HepG2 (cell line): ENCODE measurements around the gene MED1. TPM values are rescaled to one million over a fixed set of nuclear protein-coding genes. Genes with fewer than 3 reads are reported as not detected.

Source experiments
- PHF21A ChIP-seq: sonication (generic); formaldehyde crosslinking; IDR thresholded peaks from 2 replicates; pipeline ENCODE4 v1.5.0; 2020; ENCODE audit warnings: mild to moderate bottlenecking, missing genetic modification reagents
- ZFX ChIP-seq: sonication (generic); formaldehyde crosslinking; IDR thresholded peaks from 2 replicates; pipeline ENCODE4 v1.4.0; 2020; ENCODE audit warnings: mild to moderate bottlenecking, low read depth, missing genetic modification reagents, moderate library complexity
- ZNF331 ChIP-seq: sonication (generic); formaldehyde crosslinking; IDR thresholded peaks from 2 replicates; pipeline ENCODE4 v1.4.0; 2020; ENCODE audit warnings: missing genetic modification reagents
- ZNF776 ChIP-seq: sonication (generic); formaldehyde crosslinking; IDR thresholded peaks from 2 replicates; pipeline ENCODE4 v1.4.0; 2020; ENCODE audit warnings: mild to moderate bottlenecking, missing genetic modification reagents
- polyA plus RNA-seq, 8 experiments: library from polyadenylated mRNA; depleted of rRNA in 3 of 8; stranded (reverse) in 7 of 8; unstranded in 1 of 8; fragments of >200 nt; fragmentation: Illumina TruSeq in 4 of 8; extraction: Trizol in 4 of 8; gene quantifications; 2 replicates each; pipeline versions ENCODE4 v1.2.1 to v1.2.3, GENCODE V29; 2011 to 2016; ENCODE audit warnings: low read depth in 4 of 8, missing spikeins in 1 of 8, mixed read lengths in 1 of 8; ENCODE audit not compliant: insufficient read depth in 1 of 8
- total RNA-seq, 5 experiments: library from RNA; depleted of rRNA; stranded (reverse); fragments of >200 nt; fragmentation: Illumina TruSeq; extraction: Trizol; gene quantifications; 2 replicates each; pipeline ENCODE4 v1.2.3, GENCODE V29; 2016; ENCODE audit warnings: low read depth in 1 of 5
- TF ChIP-seq, protein P1 (sequence below): IDR thresholded peaks from 2 replicates; pipeline ENCODE4 v1.4.0; 2020; ENCODE audit warnings: mild to moderate bottlenecking, missing genetic modification reagents
- TF ChIP-seq, protein P2 (sequence below): sonication (generic); formaldehyde crosslinking; IDR thresholded peaks from 2 replicates; pipeline ENCODE4 v1.4.0; 2020; ENCODE audit warnings: missing genetic modification reagents
- TF ChIP-seq, protein P3 (sequence below): sonication (generic); formaldehyde crosslinking; IDR thresholded peaks from 2 replicates; pipeline ENCODE4 v1.4.0; 2020; ENCODE audit warnings: mild to moderate bottlenecking, missing genetic modification reagents
- TF ChIP-seq, protein P4 (sequence below): sonication (generic); formaldehyde crosslinking; IDR thresholded peaks from 2 replicates; pipeline ENCODE4 v1.4.0; 2020; ENCODE audit warnings: missing genetic modification reagents, mild to moderate bottlenecking, borderline replicate concordance
- TF ChIP-seq, protein P5 (sequence below): sonication (generic); formaldehyde crosslinking; IDR thresholded peaks from 2 replicates; pipeline ENCODE4 v1.4.0; 2020; ENCODE audit warnings: mild to moderate bottlenecking, missing genetic modification reagents
- TF ChIP-seq, protein P6 (sequence below): sonication (generic); formaldehyde crosslinking; conservative IDR thresholded peaks from 2 replicates; pipeline ENCODE4 v1.8.0; 2022; ENCODE audit warnings: missing genetic modification reagents

MED1 gene
- total and polyA plus RNA-seq, 2 of the 13 experiments (the other 11 are each of a cell fraction or from before 2014, with no cell fraction given) = 37.5 to 40.1 TPM

DNA sequence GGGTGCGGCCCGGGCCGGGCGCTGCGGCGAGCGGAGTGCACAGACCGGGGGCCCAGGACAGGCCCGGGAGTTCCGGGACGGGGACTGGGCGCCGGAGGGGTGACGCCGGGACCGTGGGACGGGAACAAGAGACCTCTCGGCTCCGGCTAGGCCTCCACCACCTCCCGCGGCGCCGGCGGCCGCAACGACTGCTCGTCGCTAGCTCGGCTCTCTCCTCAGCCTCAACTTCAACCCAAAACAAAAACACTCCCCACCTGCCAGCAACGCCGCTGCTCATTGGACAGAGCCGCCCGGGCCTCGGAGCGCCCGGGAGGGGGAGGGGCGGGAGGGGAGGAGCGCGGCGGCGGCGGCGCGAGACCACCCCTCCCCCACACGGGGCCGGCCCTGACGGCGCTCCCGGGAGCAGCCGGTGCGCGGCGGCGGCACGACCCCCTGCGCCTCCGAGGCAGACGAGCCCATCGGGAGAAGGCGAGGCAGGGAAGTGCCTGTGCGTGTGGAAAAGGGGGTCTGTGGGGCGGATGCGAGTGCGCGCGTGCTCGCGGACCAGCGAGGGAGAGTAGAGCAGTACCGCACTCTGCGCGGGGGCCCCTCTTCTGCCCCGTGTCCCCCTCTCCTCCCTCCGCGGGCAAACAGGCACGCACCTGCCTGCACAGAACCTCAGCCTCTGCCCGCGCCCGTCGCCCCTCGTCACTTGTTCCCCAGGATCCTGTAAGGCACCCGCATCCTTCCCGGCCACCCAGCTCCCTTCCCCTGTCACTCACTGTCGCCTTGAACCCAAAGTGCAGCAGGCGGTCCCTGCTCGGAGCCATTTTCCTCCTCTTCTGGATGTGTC, 49.4 kb downstream of the MED1 start, which contains the start of gene FBXL20 (continued):
- TF ChIP-seq, protein P1, sequence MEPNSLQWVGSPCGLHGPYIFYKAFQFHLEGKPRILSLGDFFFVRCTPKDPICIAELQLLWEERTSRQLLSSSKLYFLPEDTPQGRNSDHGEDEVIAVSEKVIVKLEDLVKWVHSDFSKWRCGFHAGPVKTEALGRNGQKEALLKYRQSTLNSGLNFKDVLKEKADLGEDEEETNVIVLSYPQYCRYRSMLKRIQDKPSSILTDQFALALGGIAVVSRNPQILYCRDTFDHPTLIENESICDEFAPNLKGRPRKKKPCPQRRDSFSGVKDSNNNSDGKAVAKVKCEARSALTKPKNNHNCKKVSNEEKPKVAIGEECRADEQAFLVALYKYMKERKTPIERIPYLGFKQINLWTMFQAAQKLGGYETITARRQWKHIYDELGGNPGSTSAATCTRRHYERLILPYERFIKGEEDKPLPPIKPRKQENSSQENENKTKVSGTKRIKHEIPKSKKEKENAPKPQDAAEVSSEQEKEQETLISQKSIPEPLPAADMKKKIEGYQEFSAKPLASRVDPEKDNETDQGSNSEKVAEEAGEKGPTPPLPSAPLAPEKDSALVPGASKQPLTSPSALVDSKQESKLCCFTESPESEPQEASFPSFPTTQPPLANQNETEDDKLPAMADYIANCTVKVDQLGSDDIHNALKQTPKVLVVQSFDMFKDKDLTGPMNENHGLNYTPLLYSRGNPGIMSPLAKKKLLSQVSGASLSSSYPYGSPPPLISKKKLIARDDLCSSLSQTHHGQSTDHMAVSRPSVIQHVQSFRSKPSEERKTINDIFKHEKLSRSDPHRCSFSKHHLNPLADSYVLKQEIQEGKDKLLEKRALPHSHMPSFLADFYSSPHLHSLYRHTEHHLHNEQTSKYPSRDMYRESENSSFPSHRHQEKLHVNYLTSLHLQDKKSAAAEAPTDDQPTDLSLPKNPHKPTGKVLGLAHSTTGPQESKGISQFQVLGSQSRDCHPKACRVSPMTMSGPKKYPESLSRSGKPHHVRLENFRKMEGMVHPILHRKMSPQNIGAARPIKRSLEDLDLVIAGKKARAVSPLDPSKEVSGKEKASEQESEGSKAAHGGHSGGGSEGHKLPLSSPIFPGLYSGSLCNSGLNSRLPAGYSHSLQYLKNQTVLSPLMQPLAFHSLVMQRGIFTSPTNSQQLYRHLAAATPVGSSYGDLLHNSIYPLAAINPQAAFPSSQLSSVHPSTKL (CRISPR knock-in tag) = peak; percentile 35; the same call in 1 of the 2 replicates
- peak; percentile 39; the same call in 1 of the 2 replicates for TF ChIP-seq ZNF776 (CRISPR knock-in tag)
- TF ChIP-seq PHF21A (CRISPR knock-in tag) = no peak
- TF ChIP-seq ZNF331 (CRISPR knock-in tag) = peak; percentile 47; the same call in 1 of the 2 replicates
- TF ChIP-seq ZFX (CRISPR knock-in tag) = peak; percentile 96
- TF ChIP-seq, protein P2, sequence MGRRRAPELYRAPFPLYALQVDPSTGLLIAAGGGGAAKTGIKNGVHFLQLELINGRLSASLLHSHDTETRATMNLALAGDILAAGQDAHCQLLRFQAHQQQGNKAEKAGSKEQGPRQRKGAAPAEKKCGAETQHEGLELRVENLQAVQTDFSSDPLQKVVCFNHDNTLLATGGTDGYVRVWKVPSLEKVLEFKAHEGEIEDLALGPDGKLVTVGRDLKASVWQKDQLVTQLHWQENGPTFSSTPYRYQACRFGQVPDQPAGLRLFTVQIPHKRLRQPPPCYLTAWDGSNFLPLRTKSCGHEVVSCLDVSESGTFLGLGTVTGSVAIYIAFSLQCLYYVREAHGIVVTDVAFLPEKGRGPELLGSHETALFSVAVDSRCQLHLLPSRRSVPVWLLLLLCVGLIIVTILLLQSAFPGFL = no peak
- TF ChIP-seq, protein P3, sequence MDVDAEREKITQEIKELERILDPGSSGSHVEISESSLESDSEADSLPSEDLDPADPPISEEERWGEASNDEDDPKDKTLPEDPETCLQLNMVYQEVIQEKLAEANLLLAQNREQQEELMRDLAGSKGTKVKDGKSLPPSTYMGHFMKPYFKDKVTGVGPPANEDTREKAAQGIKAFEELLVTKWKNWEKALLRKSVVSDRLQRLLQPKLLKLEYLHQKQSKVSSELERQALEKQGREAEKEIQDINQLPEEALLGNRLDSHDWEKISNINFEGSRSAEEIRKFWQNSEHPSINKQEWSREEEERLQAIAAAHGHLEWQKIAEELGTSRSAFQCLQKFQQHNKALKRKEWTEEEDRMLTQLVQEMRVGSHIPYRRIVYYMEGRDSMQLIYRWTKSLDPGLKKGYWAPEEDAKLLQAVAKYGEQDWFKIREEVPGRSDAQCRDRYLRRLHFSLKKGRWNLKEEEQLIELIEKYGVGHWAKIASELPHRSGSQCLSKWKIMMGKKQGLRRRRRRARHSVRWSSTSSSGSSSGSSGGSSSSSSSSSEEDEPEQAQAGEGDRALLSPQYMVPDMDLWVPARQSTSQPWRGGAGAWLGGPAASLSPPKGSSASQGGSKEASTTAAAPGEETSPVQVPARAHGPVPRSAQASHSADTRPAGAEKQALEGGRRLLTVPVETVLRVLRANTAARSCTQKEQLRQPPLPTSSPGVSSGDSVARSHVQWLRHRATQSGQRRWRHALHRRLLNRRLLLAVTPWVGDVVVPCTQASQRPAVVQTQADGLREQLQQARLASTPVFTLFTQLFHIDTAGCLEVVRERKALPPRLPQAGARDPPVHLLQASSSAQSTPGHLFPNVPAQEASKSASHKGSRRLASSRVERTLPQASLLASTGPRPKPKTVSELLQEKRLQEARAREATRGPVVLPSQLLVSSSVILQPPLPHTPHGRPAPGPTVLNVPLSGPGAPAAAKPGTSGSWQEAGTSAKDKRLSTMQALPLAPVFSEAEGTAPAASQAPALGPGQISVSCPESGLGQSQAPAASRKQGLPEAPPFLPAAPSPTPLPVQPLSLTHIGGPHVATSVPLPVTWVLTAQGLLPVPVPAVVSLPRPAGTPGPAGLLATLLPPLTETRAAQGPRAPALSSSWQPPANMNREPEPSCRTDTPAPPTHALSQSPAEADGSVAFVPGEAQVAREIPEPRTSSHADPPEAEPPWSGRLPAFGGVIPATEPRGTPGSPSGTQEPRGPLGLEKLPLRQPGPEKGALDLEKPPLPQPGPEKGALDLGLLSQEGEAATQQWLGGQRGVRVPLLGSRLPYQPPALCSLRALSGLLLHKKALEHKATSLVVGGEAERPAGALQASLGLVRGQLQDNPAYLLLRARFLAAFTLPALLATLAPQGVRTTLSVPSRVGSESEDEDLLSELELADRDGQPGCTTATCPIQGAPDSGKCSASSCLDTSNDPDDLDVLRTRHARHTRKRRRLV = no peak
- TF ChIP-seq, protein P4, sequence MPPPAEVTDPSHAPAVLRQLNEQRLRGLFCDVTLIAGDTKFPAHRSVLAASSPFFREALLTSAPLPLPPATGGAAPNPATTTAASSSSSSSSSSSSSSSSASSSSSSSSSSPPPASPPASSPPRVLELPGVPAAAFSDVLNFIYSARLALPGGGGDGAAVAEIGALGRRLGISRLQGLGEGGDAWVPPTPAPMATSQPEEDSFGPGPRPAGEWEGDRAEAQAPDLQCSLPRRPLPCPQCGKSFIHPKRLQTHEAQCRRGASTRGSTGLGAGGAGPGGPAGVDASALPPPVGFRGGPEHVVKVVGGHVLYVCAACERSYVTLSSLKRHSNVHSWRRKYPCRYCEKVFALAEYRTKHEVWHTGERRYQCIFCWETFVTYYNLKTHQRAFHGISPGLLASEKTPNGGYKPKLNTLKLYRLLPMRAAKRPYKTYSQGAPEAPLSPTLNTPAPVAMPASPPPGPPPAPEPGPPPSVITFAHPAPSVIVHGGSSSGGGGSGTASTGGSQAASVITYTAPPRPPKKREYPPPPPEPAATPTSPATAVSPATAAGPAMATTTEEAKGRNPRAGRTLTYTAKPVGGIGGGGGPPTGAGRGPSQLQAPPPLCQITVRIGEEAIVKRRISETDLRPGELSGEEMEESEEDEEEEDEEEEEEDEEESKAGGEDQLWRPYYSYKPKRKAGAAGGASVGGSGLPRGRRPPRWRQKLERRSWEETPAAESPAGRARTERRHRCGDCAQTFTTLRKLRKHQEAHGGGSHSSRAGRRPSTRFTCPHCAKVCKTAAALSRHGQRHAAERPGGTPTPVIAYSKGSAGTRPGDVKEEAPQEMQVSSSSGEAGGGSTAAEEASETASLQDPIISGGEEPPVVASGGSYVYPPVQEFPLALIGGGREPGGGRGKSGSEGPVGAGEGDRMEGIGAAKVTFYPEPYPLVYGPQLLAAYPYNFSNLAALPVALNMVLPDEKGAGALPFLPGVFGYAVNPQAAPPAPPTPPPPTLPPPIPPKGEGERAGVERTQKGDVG = no peak
- TF ChIP-seq, protein P5, sequence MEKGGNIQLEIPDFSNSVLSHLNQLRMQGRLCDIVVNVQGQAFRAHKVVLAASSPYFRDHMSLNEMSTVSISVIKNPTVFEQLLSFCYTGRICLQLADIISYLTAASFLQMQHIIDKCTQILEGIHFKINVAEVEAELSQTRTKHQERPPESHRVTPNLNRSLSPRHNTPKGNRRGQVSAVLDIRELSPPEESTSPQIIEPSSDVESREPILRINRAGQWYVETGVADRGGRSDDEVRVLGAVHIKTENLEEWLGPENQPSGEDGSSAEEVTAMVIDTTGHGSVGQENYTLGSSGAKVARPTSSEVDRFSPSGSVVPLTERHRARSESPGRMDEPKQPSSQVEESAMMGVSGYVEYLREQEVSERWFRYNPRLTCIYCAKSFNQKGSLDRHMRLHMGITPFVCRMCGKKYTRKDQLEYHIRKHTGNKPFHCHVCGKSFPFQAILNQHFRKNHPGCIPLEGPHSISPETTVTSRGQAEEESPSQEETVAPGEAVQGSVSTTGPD (CRISPR knock-in tag) = no peak
- TF ChIP-seq, protein P6, sequence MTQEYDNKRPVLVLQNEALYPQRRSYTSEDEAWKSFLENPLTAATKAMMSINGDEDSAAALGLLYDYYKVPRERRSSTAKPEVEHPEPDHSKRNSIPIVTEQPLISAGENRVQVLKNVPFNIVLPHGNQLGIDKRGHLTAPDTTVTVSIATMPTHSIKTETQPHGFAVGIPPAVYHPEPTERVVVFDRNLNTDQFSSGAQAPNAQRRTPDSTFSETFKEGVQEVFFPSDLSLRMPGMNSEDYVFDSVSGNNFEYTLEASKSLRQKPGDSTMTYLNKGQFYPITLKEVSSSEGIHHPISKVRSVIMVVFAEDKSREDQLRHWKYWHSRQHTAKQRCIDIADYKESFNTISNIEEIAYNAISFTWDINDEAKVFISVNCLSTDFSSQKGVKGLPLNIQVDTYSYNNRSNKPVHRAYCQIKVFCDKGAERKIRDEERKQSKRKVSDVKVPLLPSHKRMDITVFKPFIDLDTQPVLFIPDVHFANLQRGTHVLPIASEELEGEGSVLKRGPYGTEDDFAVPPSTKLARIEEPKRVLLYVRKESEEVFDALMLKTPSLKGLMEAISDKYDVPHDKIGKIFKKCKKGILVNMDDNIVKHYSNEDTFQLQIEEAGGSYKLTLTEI (CRISPR knock-in tag) = no peak
